GM18907 (cell line): ENCODE data around the gene IL10RA.
"Not testable (repeated sequence)": the region's sequence is repeated elsewhere in the genome, so short reads cannot be mapped to it uniquely, and the experiment has no call there.

Experiments used
- ATAC-seq: cut with Tn5 transposase; IDR thresholded peaks from one replicate; pipeline ENCODE4 v1.9.1; 2021; ENCODE audit warnings: mild to moderate bottlenecking, moderate library complexity; ENCODE audit not compliant: unreplicated experiment

The IL10RA gene

DNA sequence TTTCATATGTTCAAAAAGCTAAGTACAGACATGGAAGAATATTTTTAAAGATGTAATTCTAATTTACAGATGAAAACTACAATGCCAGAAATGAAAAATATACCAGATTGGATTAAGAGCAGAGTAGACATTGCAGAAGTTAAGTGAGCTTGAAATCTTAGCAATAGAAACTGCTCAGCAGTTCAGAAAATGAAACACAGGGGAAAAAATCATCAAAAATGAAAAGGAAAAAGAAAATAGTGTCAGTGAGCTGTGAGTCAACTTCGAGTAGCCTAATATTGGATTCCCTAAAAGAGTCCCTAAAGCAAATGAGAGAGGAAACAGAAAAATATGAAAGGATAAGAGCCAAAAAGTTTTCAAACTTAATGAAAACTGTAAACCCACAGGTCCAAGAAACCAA, 25.8 kb upstream of the IL10RA start:
- no peak for ATAC-seq

GRCh38 chr11:117961896-117962295, 24.3 kb upstream of the IL10RA start:
- no peak for ATAC-seq

DNA sequence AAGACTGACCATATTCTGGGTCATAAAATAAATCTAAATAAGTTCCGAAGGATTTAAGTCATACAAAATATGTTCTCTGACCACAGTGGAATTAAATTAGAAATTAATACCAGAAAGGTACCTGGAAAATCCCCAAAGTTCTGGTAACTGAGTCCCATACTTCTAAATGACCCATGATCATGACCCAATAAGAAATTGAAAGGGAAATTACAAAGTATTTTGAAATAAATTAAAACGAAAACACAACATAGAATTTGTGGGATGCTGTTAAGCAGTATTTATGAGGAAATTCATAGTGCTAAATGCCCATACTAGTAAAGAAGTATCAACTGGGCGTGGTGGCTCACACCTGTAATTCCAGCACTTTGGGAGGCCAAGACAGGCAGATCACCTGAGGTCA, 23.4 kb upstream of the IL10RA start:
- ATAC-seq, result no peak

GRCh38 chr11:117966908-117967307, 19.3 kb upstream of the IL10RA start:
- no peak for ATAC-seq

DNA sequence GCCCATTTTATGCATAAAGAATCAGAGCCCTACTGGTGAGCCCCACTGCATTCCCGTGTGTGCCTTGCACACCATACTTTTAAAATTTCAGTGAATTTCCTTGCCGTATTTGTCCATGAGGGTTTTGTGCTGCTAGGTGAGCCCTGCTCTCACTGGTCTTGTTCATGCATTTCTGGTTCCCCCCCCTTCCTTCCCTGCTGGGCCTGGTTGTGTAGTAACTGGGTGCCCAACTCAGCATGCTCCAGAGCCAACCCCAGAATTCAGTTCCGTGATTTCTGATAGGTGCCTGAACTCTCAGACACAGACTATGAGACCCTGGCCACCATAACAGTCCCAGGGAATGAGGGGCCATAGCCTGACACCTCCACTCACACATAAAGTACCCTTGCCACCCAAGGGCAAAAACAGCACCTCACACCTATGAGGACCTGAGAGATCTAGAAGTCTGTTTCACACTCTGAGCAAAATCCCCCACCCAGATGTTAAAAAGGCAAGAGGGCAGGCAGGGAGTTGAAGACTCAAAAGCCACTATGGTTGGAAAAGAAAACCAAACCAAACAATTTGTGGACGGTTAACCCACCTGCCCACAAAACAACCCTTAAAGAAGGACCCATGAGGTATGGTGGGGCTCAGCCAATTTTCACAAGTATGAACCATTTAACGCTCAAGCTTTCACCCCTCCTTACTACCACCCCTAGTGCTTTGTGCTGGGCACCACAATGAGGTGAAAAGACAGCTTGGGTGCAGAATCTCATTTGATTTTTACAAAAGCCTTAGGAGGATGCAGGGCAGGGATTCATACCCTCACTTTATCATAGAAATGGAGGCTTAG, 16.8 kb upstream of the IL10RA start:
- no peak for ATAC-seq

- ATAC-seq, result no peak
Observed at GRCh38 chr11:117970400-117971024, 15.7 kb upstream of the IL10RA start.

- no peak for ATAC-seq
Observed at GRCh38 chr11:117972044-117972443, 14.2 kb upstream of the IL10RA start.

- no peak for ATAC-seq
Observed at GRCh38 chr11:117972629-117973502, 13.3 kb upstream of the IL10RA start.

GRCh38 chr11:117973503-117973860, 12.7 kb upstream of the IL10RA start:
- ATAC-seq, result no peak

- no peak for ATAC-seq
Observed at GRCh38 chr11:117976445-117976844, 9.7 kb upstream of the IL10RA start.

DNA sequence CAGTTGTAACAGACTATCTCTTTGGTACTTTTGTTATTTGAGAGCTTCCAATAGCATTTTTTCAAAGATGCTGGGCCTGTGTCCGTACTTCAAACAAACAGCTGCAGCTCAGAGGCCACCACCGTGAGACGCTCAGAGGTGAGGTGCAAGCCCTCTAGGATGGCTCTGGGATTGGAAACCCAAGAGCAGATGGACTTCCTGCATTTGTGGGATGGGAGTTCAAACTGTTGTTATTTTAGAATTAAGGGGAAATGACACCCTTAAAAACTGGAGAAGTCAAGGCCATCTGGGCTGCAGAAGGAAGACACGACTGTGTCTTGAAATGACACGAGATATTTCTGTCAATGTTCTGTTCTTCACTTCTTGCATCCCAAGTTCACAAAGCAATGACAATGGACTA, 9.2 kb upstream of the IL10RA start:
- ATAC-seq, result no peak

DNA sequence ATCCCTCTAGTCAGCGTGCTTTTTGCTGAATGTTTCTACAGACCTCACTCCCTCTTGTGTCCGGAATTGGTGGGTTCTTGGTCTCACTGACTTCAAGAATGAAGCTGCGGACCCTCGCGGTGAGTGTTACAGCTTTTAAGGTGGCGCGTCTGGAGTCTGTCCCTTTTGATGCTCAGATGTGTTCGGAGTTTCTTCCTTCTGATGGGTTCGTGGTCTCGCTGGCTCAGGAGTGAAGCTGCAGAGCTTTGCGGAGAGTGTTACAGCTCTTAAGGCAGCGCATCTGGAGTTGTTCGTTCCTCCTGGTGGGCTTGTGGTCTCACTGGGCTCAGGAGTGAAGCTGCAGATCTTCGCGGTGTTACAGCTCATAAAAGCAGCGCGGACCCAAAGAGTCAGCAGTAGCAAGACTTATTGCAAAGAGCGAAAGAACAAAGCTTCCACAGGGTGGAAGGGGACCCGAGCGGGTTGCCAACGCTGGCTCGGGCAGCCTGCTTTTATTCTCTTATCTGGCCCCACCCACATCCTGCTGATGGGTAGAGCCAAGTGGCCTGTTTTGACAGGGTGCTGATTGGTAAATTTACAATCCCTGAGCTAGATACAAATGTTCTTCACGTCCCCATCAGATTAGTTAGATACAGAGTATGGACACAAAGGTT, 8.5 kb upstream of the IL10RA start:
- ATAC-seq, result not testable (repeated sequence)

DNA sequence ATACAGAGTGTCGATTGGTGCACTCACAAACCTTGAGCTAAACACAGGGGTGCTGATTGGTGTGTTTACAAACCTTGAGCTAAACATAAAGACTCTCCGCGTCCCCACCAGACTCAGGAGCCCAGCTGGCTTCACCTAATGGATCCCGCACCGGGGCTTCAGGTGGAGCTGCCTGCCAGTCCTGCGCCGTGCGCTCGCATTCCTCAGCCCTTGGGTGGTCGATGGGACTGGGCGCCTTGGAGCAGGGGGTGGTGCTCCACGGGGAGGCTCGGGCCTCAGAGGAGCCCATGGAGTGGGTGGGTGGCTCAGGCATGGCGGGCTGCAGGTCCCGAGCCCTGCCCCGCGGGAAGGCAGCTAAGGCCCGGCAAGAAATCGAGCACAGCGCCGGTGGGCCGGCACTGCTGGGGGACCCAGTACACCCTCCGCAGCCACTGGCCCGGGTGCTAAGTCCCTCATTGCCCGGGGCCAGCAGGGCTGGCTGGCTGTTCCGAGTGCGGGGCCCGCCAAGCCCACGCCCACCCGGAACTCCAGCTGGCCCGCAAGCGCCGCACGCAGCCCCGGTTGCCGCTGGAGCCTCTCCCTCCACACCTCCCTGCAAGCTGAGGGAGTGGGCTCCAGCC, 7.8 kb upstream of the IL10RA start:
- ATAC-seq, result not testable (repeated sequence)

DNA sequence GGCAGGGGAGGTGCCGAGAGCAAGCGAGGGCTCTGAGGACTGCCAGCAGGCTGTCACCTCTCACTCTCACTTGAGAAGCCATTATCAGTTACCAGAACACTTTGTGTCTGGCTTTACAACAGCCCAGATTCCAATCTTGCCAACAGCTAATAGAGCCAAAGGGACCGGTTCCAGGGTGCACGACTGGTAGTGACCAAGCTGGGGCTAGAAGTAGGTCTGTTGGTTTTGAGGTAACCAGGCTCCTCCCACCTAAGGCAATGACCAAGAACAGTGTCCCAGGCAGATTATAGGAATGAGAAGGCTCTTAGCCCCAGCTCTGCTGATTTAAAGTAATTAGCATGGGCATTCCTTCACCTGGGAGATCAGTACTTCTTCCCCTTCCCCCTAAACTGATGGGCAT, 7.2 kb upstream of the IL10RA start:
- no peak for ATAC-seq

- peak; percentile 76 for ATAC-seq
Observed at GRCh38 chr11:117979481-117980211, 6.5 kb upstream of the IL10RA start.

DNA sequence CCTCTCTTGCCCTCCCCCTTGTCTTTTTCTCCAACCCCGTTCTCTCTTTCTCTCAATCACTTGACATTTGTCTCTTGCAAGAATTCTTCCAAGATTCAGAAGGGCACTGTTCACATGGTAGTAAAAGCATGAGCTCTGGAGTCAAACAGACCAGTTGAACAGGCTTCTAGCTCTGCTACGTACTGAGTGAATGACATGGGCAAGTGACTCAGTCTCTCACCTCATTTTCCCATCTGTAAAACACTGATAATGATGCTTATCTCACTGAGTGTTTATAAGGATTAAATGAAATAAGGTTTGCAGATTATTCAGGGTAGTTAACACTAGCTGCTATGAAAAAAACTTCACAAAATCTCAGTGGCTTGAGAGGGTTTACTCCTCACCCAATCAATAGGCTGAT, 5.9 kb upstream of the IL10RA start:
- no peak for ATAC-seq

GRCh38 chr11:117980720-117981119, 5.5 kb upstream of the IL10RA start:
- no peak for ATAC-seq

DNA sequence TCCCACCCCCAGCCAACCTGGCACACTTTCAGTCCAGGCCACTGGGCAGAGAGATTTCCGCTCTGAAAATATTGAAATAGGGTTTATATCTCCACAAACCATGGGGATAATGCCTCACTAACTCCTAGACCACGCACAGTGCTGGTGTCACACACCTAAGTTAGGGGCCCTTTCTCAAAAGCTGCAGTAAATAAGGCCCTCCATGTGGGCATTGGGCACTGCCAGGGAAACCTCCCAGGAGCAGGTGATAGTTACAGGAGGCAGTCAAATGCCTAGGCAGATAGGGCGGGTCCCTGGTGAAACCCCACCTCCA, 3.1 kb upstream of the IL10RA start:
- no peak for ATAC-seq

DNA sequence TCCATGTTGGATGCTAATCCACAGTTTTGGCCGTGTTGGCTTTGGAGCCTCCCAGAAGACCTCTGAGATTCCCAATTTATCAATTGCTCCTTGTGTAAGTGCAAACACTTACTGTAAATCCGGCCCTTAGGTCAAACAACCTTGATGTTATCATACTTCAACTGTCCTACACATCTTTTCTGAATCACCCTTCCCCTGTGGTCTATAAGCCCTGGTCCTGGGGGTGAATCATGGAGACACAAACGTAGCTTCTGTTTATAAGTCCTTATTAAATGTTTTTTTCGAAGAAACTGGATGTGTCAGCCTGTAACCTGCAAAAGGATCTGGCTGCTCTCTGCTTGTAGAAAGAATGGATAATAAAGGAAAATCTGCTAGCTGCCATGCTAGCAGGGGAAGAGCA, 1.7 kb upstream of the IL10RA start:
- ATAC-seq, result no peak

- peak; percentile 44 for ATAC-seq
Observed at GRCh38 chr11:117986981-117987574, 884 bp downstream of the IL10RA start.
